ENCODE data around the gene CUX1. TPM values are rescaled to one million over a fixed set of nuclear protein-coding genes. Genes with fewer than 3 reads are reported as not detected.

Gene CUX1
- total and polyA plus RNA-seq, 10 of the 15 experiments (the other 5 are each of a cell fraction or from before 2014, with no cell fraction given) = 6.1 to 48.6 (median 25.9) TPM

GRCh38 chr7:102236102-102236501, 418.7 kb downstream of the CUX1 start:
- 84% methylated on average over 7 of the region's 7 CpGs for WGBS (ENCODE audit: insufficient coverage, insufficient replicate concordance, low lambda C conversion rate, missing lambda C conversion rate)
- Histone ChIP-seq H3K4me2 (ENCODE audit: control insufficient read depth, insufficient read depth) (no peak overlapping the region), H3K9ac (ENCODE audit: control insufficient read depth, insufficient read depth, low read length) (no peak overlapping the region), H3K9me3 (replicated peaks; ENCODE audit: control insufficient read depth, insufficient read depth, low read length) (no peaks in the 10 kb centered on the region), H3K36me3 (ENCODE audit: control insufficient read depth in 2 of 2, insufficient read depth in 2 of 2, low read length in 1 of 2) (peaks cover 0 to 15% of the 10 kb centered on the region in 2 experiments; a peak in 3 of 4 replicates), H2AFZ (ENCODE audit: control insufficient read depth, low read depth, low read length) (no peak overlapping the region), H3K27ac (ENCODE audit: control insufficient read depth, insufficient read depth) (no peak overlapping the region), H3K4me3 (no peak overlapping the region), H3K4me1 (ENCODE audit: control insufficient read depth, insufficient read depth, low read length) (peaks cover 8% of the 10 kb centered on the region), H3K79me2 (ENCODE audit: control insufficient read depth, insufficient read depth, low read length) (no peaks in the 10 kb centered on the region), H4K20me1 (ENCODE audit: control insufficient read depth, insufficient read depth) (no peaks in the 10 kb centered on the region), H3K27me3 (replicated peaks in 1 of 2; ENCODE audit: control insufficient read depth in 2 of 2, insufficient read depth in 2 of 2, low read length in 1 of 2) (no peaks in the 10 kb centered on the region)
- in situ Hi-C loops (cut with MboI) = loop anchor here (5.0 kb wide), 1 partner anchor 549 kb away; no protein-coding TSS in a partner anchor
- intact Hi-C loops (cut with micrococcal nuclease; ENCODE audit: unreplicated experiment) = loop anchor here (1.0 to 10.0 kb wide), 5 partner anchors 301 to 693 kb away; no protein-coding TSS in a partner anchor
- ChIA-PET RAD21 (ENCODE audit: unreplicated experiment) (interaction anchor here (0.8 to 1.4 kb wide), 6 partner anchors 418 to 633 kb away, joined by 3 to 4 read pairs (median 3); no protein-coding TSS in a partner anchor), SMC1A (ENCODE audit: uncharacterized antibody, unreplicated experiment) (interaction anchor here (1.0 to 2.0 kb wide), 5 partner anchors 22 to 550 kb away, joined by 3 to 9 read pairs (median 3); no protein-coding TSS in a partner anchor), POLR2A (no interaction called here), CTCF (interaction anchor here (1.1 to 2.3 kb wide), 13 partner anchors 10 to 633 kb away, joined by 3 to 20 read pairs (median 6); partner anchors contain the start of gene CUX1)
- no TSS peak for BruUV-seq (replicated peaks)
- no peak for ATAC-seq
- no peak for FAIRE-seq
- TF ChIP-seq NFYA (IDR thresholded peaks at IDR 0.05; ENCODE audit: borderline replicate concordance, low read depth, low read length) (no peak), POLR2AphosphoS5 (IDR thresholded peaks at IDR 0.05; ENCODE audit: low read length) (no peak), POU2F2 (IDR thresholded peaks at IDR 0.05; ENCODE audit: borderline replicate concordance, low read depth, low read length) (no peak), BMI1 (IDR thresholded peaks at IDR 0.05; ENCODE audit: borderline replicate concordance) (no peak), GABPA (IDR thresholded peaks at IDR 0.05; ENCODE audit: low read depth) (no peak), RUNX3 (IDR thresholded peaks at IDR 0.05; ENCODE audit: low read length) (no peak), SRF (IDR thresholded peaks at IDR 0.05; ENCODE audit: low read depth in 2 of 2, low read length in 2 of 2) (no peak), MLLT1 (IDR thresholded peaks at IDR 0.05) (no peak)
- TF ChIP-seq, protein P1, sequence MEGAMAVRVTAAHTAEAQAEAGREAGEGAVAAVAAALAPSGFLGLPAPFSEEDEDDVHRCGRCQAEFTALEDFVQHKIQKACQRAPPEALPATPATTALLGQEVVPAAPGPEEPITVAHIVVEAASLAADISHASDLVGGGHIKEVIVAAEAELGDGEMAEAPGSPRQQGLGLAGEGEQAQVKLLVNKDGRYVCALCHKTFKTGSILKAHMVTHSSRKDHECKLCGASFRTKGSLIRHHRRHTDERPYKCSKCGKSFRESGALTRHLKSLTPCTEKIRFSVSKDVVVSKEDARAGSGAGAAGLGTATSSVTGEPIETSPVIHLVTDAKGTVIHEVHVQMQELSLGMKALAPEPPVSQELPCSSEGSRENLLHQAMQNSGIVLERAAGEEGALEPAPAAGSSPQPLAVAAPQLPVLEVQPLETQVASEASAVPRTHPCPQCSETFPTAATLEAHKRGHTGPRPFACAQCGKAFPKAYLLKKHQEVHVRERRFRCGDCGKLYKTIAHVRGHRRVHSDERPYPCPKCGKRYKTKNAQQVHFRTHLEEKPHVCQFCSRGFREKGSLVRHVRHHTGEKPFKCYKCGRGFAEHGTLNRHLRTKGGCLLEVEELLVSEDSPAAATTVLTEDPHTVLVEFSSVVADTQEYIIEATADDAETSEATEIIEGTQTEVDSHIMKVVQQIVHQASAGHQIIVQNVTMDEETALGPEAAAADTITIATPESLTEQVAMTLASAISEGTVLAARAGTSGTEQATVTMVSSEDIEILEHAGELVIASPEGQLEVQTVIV (IDR thresholded peaks at IDR 0.05; ENCODE audit: borderline replicate concordance, partially characterized antibody) = no peak
- no peak for DNase-seq (ENCODE audit: low read depth, low spot score)
